HCT116 (cell line): ENCODE data around the gene FGFRL1. TPM values are rescaled to one million over a fixed set of nuclear protein-coding genes. Genes with fewer than 3 reads are reported as not detected.
A peak's percentile ranks its signal among the peaks of the same experiment; 100 is the strongest.
"Not testable (repeated sequence)": the region's sequence is repeated elsewhere in the genome, so short reads cannot be mapped to it uniquely, and the experiment has no call there.

Experiments used
- ATAC-seq: fragments of 200-7000 bp; cut with Tn5 transposase; 2 replicates; pipeline ENCODE4 v1.9.1; 2020; ENCODE audit warnings: mild to moderate bottlenecking, moderate library complexity
- BruUV-seq: library from RNA; stranded (reverse); fragments of 400-500 nt; replicated peaks from 2 replicates; lab custom pipeline; 2021; lab: Mats Ljungman, UMichigan
- CTCF ChIA-PET: fragments of 300-600 bp; sonication (Branson Sonifier 250); formaldehyde crosslinking; loops from one replicate; lab custom pipeline; 2021; ENCODE audit warnings: antibody characterized with exemption; lab: Charles Lee
- POLR2A ChIA-PET: fragments of 300-600, 350-600 bp; sonication (Branson Sonifier 250); formaldehyde crosslinking; loops from one replicate; lab custom pipeline; 2021; ENCODE audit warnings: antibody characterized with exemption; lab: Charles Lee
- RAD21 ChIA-PET, 2 experiments: fragments of 300-600 bp; sonication (Branson Sonifier 250); formaldehyde crosslinking; loops; one replicate each; lab custom pipeline; 2023; ENCODE audit warnings: low total read pairs in 2 of 2; ENCODE audit not compliant: uncharacterized antibody in 2 of 2, unreplicated experiment in 2 of 2, low non-redundant PET in 1 of 2; lab: Charles Lee
- DNase-seq: peaks from one replicate; pipeline ENCODE4 v3.0.0-alpha.2; 2010; ENCODE audit warnings: low read depth, low spot score
- H2AFZ ChIP-seq: fragments of 200-600 bp; shearing (Covaris generic), sonication (generic); 2 replicates; pipeline ENCODE4 v1.6.1; 2017; ENCODE audit warnings: low read depth, mixed run types, mixed read lengths, antibody characterized with exemption, low read length; ENCODE audit not compliant: poor library complexity, severe bottlenecking
- H3K27ac ChIP-seq: 2 replicates; pipeline ENCODE4 v1.5.1; 2012; ENCODE audit warnings: low read depth, low read length
- H3K27me3 ChIP-seq: fragments of 200-600 bp; sonication (generic); 2 replicates; pipeline ENCODE4 v1.6.1; 2016; ENCODE audit warnings: mixed run types, low read length, mixed read lengths; ENCODE audit not compliant: insufficient read depth
- H3K36me3 ChIP-seq, 2 experiments: fragments of 200-500 bp in 1 of 2; fragments of 200-600 bp in 1 of 2; sonication (Bioruptor generic) in 1 of 2; sonication (generic) in 1 of 2; 2 replicates each; pipeline versions ENCODE4 v1.5.1 to v1.6.1; 2014 to 2016; ENCODE audit warnings: low read length in 2 of 2, inconsistent platforms in 1 of 2, mixed read lengths in 1 of 2, mixed run types in 1 of 2; ENCODE audit not compliant: insufficient read depth in 2 of 2, control insufficient read depth in 1 of 2
- H3K4me1 ChIP-seq, 2 experiments: fragments of 200-600 bp in 1 of 2; sonication (generic) in 1 of 2; 2 replicates each; pipeline versions ENCODE4 v1.5.1 to v1.6.1; 2012 to 2017; ENCODE audit warnings: low read length in 2 of 2, inconsistent platforms in 1 of 2, mild to moderate bottlenecking in 1 of 2, mixed read lengths in 1 of 2, mixed run types in 1 of 2, moderate library complexity in 1 of 2; ENCODE audit not compliant: insufficient read depth in 2 of 2, control insufficient read depth in 1 of 2
- H3K4me2 ChIP-seq: fragments of 200-600 bp; sonication (generic); 2 replicates; pipeline ENCODE4 v1.6.1; 2017; ENCODE audit warnings: mixed run types, low read length, mixed read lengths
- H3K4me3 ChIP-seq, 2 experiments: fragments of 200-600 bp in 1 of 2; sonication (generic) in 1 of 2; replicated peaks in 1 of 2; 2 replicates each; pipeline ENCODE4 v1.5.1; 2011 to 2016; ENCODE audit warnings: low read length in 2 of 2, control low read depth in 1 of 2, low read depth in 1 of 2, mild to moderate bottlenecking in 1 of 2, mixed read lengths in 1 of 2, mixed run types in 1 of 2
- H3K79me2 ChIP-seq: fragments of 200-600 bp; sonication (generic); 2 replicates; pipeline ENCODE4 v1.6.1; 2017; ENCODE audit warnings: mild to moderate bottlenecking, mixed run types, low read length, moderate library complexity, mixed read lengths; ENCODE audit not compliant: insufficient read depth
- H3K9ac ChIP-seq: fragments of 200-600 bp; sonication (generic); 2 replicates; pipeline ENCODE4 v1.6.1; 2016; ENCODE audit warnings: low read length, mixed read lengths
- H3K9me2 ChIP-seq: fragments of 200-600 bp; sonication (generic), shearing (Covaris generic); 2 replicates; pipeline ENCODE4 v1.6.1; 2017; ENCODE audit warnings: mixed run types, mild to moderate bottlenecking, moderate library complexity; ENCODE audit not compliant: insufficient read depth
- H3K9me3 ChIP-seq, 2 experiments: fragments of 200-500 bp in 1 of 2; fragments of 200-600 bp in 1 of 2; sonication (Bioruptor generic) in 1 of 2; sonication (generic) in 1 of 2; 2 replicates each; pipeline ENCODE4 v1.6.1; 2014 to 2017; ENCODE audit warnings: low read length in 2 of 2, mixed read lengths in 2 of 2, inconsistent platforms in 1 of 2, low read depth in 1 of 2, mild to moderate bottlenecking in 1 of 2, mixed run types in 1 of 2, moderate library complexity in 1 of 2; ENCODE audit not compliant: control insufficient read depth in 1 of 2, insufficient read depth in 1 of 2
- H4K20me1 ChIP-seq: fragments of 200-600 bp; sonication (generic), shearing (Covaris generic); 2 replicates; pipeline ENCODE4 v1.6.1; 2017; ENCODE audit warnings: mixed run types, mild to moderate bottlenecking, moderate library complexity; ENCODE audit not compliant: insufficient read depth
- JUND ChIP-seq: IDR thresholded peaks from 2 replicates; pipeline ENCODE4 v1.6.1; 2012
- POLR2AphosphoS5 ChIP-seq: IDR thresholded peaks from 2 replicates; pipeline ENCODE4 v1.6.1; 2011; ENCODE audit warnings: mild to moderate bottlenecking, low read depth, low read length, moderate library complexity
- SP1 ChIP-seq: IDR thresholded peaks from 2 replicates; pipeline ENCODE4 v1.6.1; 2012; ENCODE audit warnings: low read depth
- ZNF274 ChIP-seq: fragments of 200-500 bp; sonication (Bioruptor generic); IDR thresholded peaks from 2 replicates; pipeline ENCODE4 v1.6.1; 2014; ENCODE audit warnings: mild to moderate bottlenecking, low read depth, low read length, inconsistent platforms
- intact Hi-C: fragments of 100-400 bp; cut with micrococcal nuclease; formaldehyde crosslinking; loops from 2 replicates; pipeline ENCODE4 v1.10.0; 2022
- total RNA-seq: library from RNA; stranded (reverse); gene quantifications from one replicate; pipeline ENCODE4 v1.2.1, GENCODE V29; 2021; ENCODE audit not compliant: unreplicated experiment

FGFRL1 gene
- total RNA-seq, 1 experiment from 2014 or later = 91.1 TPM

- Histone ChIP-seq H3K9ac (peak overlapping the region; percentile 59; the same call in 1 of the 2 replicates), H3K27me3 (no peaks in the 10 kb centered on the region), H3K27ac (no peak overlapping the region; the same call in 1 of the 2 replicates), H3K4me1 (peaks cover 39 to 62% of the 10 kb centered on the region in 2 experiments), H3K4me3 (peak overlapping the region in 1 of 2 experiments; percentile 47; a peak in 2 of 4 replicates), H3K79me2 (no peaks in the 10 kb centered on the region), H3K9me2 (no peaks in the 10 kb centered on the region), H2AFZ (no peak overlapping the region), H4K20me1 (no peaks in the 10 kb centered on the region), H3K4me2 (peak overlapping the region; percentile 72), H3K36me3 (no peaks in the 10 kb centered on the region), H3K9me3 (no peaks in the 10 kb centered on the region)
- ChIA-PET CTCF (no interaction called here), POLR2A (no interaction called here), RAD21 (no interaction called here)
- no TSS peak for BruUV-seq
- ATAC-seq (no peak), DNase-seq (no peak)
- no peak; the same call in 1 of the 2 replicates for TF ChIP-seq POLR2AphosphoS5
- TF ChIP-seq SP1 = no peak
- TF ChIP-seq JUND = no peak
- no peak for TF ChIP-seq ZNF274
- intact Hi-C loops = no loop called here
Measured at GRCh38 chr4:1045595-1046201, 34.3 kb downstream of the FGFRL1 start.

DNA sequence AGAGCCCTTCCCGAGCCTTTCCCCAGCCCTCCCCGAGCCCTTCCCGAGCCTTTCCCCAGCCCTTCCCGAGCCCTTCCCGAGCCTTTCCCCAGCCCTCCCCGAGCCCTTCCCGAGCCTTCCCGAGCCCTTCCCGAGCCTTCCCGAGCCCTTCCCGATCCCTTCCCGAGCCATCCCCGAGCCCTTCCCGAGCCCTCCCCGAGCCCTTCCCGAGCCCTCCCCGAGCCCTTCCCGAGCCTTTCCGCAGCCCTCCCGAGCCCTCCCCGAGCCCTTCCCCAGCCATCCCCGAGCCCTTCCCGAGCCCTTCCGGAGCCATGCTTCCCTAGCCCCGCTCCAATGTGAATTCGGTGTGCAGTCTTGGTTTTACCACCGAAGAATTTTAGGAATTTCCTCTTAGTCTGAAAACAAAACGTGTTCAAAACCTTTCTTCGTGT, 35.2 kb downstream of the FGFRL1 start:
- intact Hi-C loops, RAD21 ChIA-PET, CTCF ChIA-PET, H3K9me3 ChIP-seq, H3K27me3 ChIP-seq, H3K36me3 ChIP-seq, BruUV-seq, H4K20me1 ChIP-seq, H3K9me2 ChIP-seq, H3K79me2 ChIP-seq, POLR2A ChIA-PET: not testable (repeated sequence)
- Histone ChIP-seq H3K9ac (peak overlapping the region; percentile 59), H2AFZ (peak overlapping the region; percentile 65), H3K4me2 (peak overlapping the region; percentile 72), H3K4me3 (peak overlapping the region; percentile 46 to 47), H3K27ac (peak overlapping the region; percentile 3), H3K4me1 (peaks cover 30 to 53% of the 10 kb centered on the region in 2 experiments)
- ATAC-seq (peak; percentile 62), DNase-seq (peak; percentile 62)
